OCI-LY7 (cell line): Measurements from ENCODE around the gene TIGAR.

Experiments
- CTCF ChIP-seq: fragments of 200-600 bp; sonication (generic); conservative IDR thresholded peaks from 2 replicates; pipeline ENCODE4 v1.5.1; 2014; ENCODE audit warnings: mild to moderate bottlenecking, antibody characterized with exemption, low read length, moderate library complexity, mixed read lengths
- EZH2phosphoT487 ChIP-seq: fragments of 200-600 bp; sonication (generic); IDR thresholded peaks from 2 replicates; pipeline ENCODE4 v1.6.1; 2018; ENCODE audit warnings: low read depth, borderline replicate concordance, mild to moderate bottlenecking, mixed run types, antibody characterized with exemption, low read length, moderate library complexity, mixed read lengths

GRCh38 chr12:4284306-4284705, 36.7 kb upstream of the TIGAR start:
- TF ChIP-seq CTCF (no peak), EZH2phosphoT487 (no peak)
